ENCODE data around the gene KLHDC8A. TPM values are rescaled to one million over a fixed set of nuclear protein-coding genes. Genes with fewer than 3 reads are reported as not detected.

Gene KLHDC8A
- total RNA-seq, 2 donors from 2014 or later: not detected

GRCh38 chr1:205318231-205318991 lies 38.3 kb downstream of the KLHDC8A start:
- H3K36me3 ChIP-seq: no peaks in the 10 kb centered on the region
- DNase-seq (ENCODE audit: low spot score) (no peak), ATAC-seq (ENCODE audit: insufficient number of reproducible peaks, low FRiP score, low read depth) (no peak)
- no peaks in the 10 kb centered on the region for H3K27me3 ChIP-seq (replicated peaks; ENCODE audit: insufficient read depth)
- TF ChIP-seq, protein P1, sequence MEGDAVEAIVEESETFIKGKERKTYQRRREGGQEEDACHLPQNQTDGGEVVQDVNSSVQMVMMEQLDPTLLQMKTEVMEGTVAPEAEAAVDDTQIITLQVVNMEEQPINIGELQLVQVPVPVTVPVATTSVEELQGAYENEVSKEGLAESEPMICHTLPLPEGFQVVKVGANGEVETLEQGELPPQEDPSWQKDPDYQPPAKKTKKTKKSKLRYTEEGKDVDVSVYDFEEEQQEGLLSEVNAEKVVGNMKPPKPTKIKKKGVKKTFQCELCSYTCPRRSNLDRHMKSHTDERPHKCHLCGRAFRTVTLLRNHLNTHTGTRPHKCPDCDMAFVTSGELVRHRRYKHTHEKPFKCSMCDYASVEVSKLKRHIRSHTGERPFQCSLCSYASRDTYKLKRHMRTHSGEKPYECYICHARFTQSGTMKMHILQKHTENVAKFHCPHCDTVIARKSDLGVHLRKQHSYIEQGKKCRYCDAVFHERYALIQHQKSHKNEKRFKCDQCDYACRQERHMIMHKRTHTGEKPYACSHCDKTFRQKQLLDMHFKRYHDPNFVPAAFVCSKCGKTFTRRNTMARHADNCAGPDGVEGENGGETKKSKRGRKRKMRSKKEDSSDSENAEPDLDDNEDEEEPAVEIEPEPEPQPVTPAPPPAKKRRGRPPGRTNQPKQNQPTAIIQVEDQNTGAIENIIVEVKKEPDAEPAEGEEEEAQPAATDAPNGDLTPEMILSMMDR (IDR thresholded peaks at IDR 0.05): no peak
- no peak overlapping the region for H3K4me3 ChIP-seq
- no peak overlapping the region for H3K27ac ChIP-seq
- H3K4me1 ChIP-seq (ENCODE audit: control insufficient read depth in 1 of 2, low read depth in 2 of 2): peaks cover 7 to 29% of the 10 kb centered on the region in 2 donors
- no peaks in the 10 kb centered on the region for H3K9me3 ChIP-seq

GRCh38 chr1:205317311-205317917 lies 39.3 kb downstream of the KLHDC8A start:
- no peaks in the 10 kb centered on the region for H3K9me3 ChIP-seq
- ATAC-seq (ENCODE audit: insufficient number of reproducible peaks, low FRiP score, low read depth): no peak

GRCh38 chr1:205316161-205316566 lies 40.6 kb downstream of the KLHDC8A start:
- DNase-seq (ENCODE audit: low spot score): no peak
- Histone ChIP-seq H3K27me3 (replicated peaks; ENCODE audit: insufficient read depth) (no peaks in the 10 kb centered on the region), H3K27ac (no peak overlapping the region), H3K36me3 (no peaks in the 10 kb centered on the region), H3K4me1 (ENCODE audit: control insufficient read depth in 1 of 2, low read depth in 2 of 2) (peaks cover 7 to 29% of the 10 kb centered on the region in 2 donors), H3K4me3 (no peak overlapping the region), H3K9me3 (no peaks in the 10 kb centered on the region)
- TF ChIP-seq, protein P1 (IDR thresholded peaks at IDR 0.05): no peak
- ATAC-seq (ENCODE audit: insufficient number of reproducible peaks, low FRiP score, low read depth): no peak

More at GRCh38 chr1:205317311-205317917, 39.3 kb downstream of the KLHDC8A start:
- Histone ChIP-seq H3K36me3 (no peaks in the 10 kb centered on the region), H3K27me3 (replicated peaks; ENCODE audit: insufficient read depth) (no peaks in the 10 kb centered on the region), H3K4me1 (ENCODE audit: control insufficient read depth in 1 of 2, low read depth in 2 of 2) (peaks cover 7 to 29% of the 10 kb centered on the region in 2 donors), H3K4me3 (no peak overlapping the region), H3K27ac (no peak overlapping the region)
- DNase-seq (ENCODE audit: low spot score): no peak
- TF ChIP-seq, protein P1 (IDR thresholded peaks at IDR 0.05): no peak

GRCh38 chr1:205315008-205315618 lies 41.6 kb downstream of the KLHDC8A start:
- Histone ChIP-seq H3K4me3 (no peak overlapping the region), H3K4me1 (ENCODE audit: control insufficient read depth in 1 of 2, low read depth in 2 of 2) (peaks cover 7 to 19% of the 10 kb centered on the region in 2 donors), H3K27me3 (replicated peaks; ENCODE audit: insufficient read depth) (no peaks in the 10 kb centered on the region), H3K27ac (no peak overlapping the region), H3K9me3 (no peaks in the 10 kb centered on the region), H3K36me3 (no peaks in the 10 kb centered on the region)
- TF ChIP-seq, protein P1 (IDR thresholded peaks at IDR 0.05): no peak
- ATAC-seq (ENCODE audit: insufficient number of reproducible peaks, low FRiP score, low read depth) (no peak), DNase-seq (ENCODE audit: low spot score) (no peak)
